GM19099 (cell line): ENCODE results near the gene TIMM44.

Experiments used
- POLR2A ChIP-seq: IDR thresholded peaks from 3 replicates; pipeline ENCODE4 v1.6.1; 2011; ENCODE audit warnings: low read depth; ENCODE audit not compliant: insufficient read length; ENCODE audit errors: extremely low read depth

TIMM44 gene

GRCh38 chr19:7968008-7968795 is 24.7 kb upstream of the TIMM44 start:
- TF ChIP-seq POLR2A = no peak

GRCh38 chr19:7965921-7966665 is 22.6 kb upstream of the TIMM44 start:
- TF ChIP-seq POLR2A = no peak

DNA sequence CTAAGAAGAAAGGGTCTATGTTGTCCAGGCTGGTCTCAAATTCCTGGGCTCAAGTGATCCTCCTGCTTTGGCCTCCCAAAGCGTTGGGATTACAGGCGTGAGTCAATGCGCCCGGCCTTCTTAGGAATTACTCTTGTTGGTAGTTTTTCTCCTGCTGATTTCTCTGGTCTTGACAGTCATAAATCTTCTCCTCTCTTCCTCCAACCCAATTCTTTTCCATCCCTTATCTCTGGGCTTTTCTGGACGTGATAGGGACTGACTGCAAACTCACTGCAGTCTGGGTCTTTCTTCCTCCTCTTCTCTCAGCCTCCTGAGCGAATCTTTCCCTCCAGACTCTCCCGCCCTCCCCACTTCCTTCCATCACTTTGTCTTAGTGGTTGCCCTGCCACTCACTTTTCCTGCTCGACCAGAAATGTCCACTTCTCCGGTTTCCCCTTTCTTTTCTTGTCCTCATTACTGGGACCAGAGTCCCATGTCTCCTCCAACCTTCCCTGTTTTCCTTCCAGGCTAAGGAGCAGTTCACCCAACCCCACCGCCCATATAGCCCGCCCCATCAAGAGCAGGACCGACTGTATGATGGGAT is 21.9 kb upstream of the TIMM44 start:
- TF ChIP-seq POLR2A = no peak

- TF ChIP-seq POLR2A = no peak
Observed at GRCh38 chr19:7963566-7963965, 20.1 kb upstream of the TIMM44 start.

- TF ChIP-seq POLR2A = no peak
Observed at GRCh38 chr19:7962644-7963268, 19.3 kb upstream of the TIMM44 start.

- TF ChIP-seq POLR2A = no peak
Observed at GRCh38 chr19:7961920-7962626, 18.6 kb upstream of the TIMM44 start.

- TF ChIP-seq POLR2A = no peak
Observed at GRCh38 chr19:7959211-7959610, 15.7 kb upstream of the TIMM44 start.

DNA sequence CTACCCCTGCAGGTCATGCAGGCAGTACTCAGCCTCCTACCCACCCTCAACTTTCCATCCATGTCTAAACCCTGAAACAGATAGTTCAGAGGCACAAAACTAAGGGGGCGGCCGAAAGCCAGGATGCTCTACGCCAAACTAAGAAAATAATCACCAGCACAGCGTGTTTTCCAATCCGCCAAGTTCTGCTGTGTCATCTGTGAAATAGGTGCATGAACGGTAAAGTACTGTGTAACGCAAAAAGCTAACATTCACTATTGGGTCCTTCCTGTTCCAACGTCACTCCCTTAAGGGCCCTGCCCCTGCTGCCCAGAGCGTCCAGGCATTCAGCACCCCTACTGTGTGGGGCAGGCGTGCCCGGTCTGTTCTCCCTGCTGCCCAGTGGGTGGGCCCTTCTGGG is 12.2 kb upstream of the TIMM44 start:
- no peak for TF ChIP-seq POLR2A

GRCh38 chr19:7953576-7953975 is 10.1 kb upstream of the TIMM44 start:
- TF ChIP-seq POLR2A = no peak

DNA sequence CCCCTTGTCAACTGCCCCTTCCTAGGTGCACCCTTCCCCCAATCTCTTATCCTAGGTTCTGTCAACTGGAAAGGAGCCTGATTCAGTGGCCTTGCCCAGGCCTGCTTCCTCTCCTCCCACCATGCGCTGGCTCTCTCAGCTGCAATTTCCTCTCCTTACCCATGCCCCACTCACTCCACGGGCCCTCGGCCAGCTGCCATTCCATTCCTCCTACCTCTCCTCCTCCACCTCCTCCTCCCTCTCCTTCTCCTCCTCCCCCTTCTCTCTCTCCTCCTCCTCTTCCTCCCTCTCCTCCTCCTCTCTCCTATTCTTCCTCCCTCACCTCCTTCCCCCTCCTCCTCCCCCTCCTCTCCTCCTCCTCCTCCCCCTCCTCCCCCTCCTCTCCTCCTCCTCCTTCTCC is 9.6 kb upstream of the TIMM44 start:
- no peak for TF ChIP-seq POLR2A

DNA sequence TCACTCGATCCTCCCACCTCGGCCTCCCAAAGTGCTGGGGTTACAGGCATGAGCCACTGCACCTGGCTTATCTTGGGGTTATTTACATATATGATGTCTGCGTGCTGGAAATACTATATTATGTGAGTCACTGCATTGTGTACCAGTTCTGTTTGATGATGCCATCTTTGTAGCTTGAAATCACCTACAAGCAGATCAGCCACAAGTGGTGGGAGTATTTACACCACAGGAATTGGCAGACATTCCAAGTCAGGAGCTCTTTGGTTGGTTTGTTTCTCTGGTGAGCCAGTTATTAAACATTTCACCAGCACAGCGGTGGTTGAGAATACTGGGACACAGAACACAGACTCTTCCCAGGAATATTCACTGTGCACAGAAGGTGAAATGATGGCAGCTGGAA is 4.5 kb upstream of the TIMM44 start:
- TF ChIP-seq POLR2A = no peak

DNA sequence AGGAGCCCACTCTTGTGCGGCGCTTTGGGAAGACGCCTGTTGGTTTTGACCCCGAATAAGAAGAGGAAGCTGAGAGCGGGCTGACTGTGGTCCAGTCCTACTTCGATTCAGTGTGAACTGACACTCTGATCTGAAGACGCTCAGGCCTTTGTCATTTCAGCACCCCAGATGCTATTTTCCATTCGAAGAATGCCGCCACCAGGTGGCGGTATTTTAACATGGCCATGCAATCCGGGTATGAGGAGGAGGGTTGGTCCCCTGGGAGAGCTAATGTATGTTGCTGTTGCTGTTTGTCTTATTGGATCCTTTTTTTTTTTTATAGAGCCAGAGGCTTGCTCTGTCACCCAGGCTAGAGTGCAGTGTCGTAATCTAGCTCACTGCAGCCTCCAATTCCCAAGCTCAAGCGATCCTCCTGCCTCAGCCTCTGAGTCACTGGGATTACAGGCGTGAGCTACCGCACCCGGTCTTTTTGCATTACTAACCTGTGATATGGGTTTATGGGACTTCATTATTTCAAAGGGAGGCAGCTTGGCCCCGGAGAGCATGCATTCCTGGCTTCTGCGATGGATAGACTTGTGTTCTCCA is 803 bp upstream of the TIMM44 start:
- TF ChIP-seq POLR2A = no peak

DNA sequence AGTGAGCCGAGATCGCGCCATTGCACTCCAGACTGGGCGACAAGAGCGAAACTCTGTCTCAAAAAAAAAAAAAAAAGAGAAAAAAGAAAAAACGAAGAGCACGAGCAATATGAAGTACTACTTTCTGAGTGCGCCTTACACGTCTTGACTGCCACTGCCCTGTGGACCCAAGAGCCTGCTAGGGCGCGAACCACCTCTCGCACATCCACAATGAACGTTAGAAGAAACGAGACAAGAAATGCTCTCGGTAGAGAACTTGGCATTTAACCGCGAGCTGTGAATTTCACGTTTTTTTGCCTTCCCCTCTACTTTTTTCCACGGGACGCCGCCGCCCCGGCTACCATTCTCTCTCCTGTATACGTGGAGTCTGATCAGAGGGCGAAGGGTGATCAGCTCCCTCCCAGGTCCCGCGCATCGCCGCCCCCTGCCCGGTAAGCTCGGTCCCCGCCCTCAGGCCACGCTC is 454 bp downstream of the TIMM44 start:
- no peak for TF ChIP-seq POLR2A

GRCh38 chr19:7941895-7942596 is 1.4 kb downstream of the TIMM44 start:
- no peak for TF ChIP-seq POLR2A

DNA sequence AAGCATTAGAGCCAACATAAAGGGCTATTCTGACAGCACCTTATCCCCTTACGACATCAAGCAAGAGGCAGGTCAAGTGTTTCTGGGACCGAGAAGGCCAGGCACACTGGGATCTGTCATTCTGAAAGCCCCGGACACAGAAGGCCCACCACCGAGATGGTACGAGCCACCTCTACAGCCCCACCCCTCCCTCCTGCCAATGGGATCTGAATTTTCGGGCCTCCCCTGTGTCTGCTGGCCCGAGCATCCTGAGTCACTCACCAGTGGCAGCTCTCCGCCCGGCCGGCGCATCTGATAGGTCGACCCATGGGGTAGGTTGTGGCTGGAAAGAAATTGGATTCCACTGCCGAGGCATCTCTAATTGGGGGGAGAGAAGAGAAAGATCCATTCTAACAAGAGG is 2.6 kb downstream of the TIMM44 start:
- TF ChIP-seq POLR2A = no peak

- TF ChIP-seq POLR2A = no peak
Observed at GRCh38 chr19:7934766-7935165, 8.7 kb downstream of the TIMM44 start.
